Measurements from ENCODE around the gene MS4A10. TPM values are rescaled to one million over a fixed set of nuclear protein-coding genes. Genes with fewer than 3 reads are reported as not detected.

The MS4A10 gene
- polyA plus RNA-seq, 4 donors = 0.10 to 0.25 (median 0.16) TPM

GRCh38 chr11:60785806-60786361 is 751 bp downstream of the MS4A10 start:
- DNase-seq (ENCODE audit: low read depth in 4 of 4, low spot score in 2 of 4) = no peak

DNA sequence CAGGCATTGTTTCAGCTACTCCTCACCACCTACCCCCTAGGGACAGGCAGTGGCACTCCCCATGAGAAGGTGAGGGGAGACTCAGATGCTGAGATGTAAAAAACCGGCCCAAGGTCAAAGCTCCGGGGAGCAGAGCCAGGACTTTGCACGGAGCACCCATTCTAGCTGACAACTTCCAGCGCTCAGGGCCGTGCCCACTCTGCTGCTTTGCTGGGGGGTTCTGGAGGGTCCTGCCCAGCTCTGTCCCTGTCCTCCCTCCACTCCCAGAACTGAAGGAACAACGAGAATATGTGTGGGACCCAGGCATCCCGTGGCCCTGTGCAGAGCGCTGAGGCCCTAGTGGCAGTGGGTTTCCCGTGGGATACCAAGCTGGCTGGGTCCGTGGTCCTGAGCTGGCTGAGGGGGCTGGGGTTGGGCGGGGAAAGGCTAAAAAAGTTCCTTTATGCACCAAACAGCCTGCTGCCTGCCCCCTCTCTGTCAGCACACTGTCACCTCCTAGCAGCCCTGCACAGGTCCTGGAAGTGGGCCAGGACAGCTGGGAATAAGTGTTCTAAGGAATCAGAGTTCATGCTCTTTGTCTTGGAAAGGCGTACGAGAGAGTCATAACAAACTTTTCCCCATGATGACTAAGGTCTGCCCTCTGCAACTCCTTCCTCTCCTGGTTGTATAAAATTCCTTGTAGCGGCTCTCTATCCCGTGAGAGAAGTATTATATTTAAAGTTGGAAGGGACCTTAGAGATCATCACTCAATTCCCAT is 1.9 kb downstream of the MS4A10 start:
- DNase-seq (ENCODE audit: low read depth in 4 of 4, low spot score in 2 of 4) = no peak

DNA sequence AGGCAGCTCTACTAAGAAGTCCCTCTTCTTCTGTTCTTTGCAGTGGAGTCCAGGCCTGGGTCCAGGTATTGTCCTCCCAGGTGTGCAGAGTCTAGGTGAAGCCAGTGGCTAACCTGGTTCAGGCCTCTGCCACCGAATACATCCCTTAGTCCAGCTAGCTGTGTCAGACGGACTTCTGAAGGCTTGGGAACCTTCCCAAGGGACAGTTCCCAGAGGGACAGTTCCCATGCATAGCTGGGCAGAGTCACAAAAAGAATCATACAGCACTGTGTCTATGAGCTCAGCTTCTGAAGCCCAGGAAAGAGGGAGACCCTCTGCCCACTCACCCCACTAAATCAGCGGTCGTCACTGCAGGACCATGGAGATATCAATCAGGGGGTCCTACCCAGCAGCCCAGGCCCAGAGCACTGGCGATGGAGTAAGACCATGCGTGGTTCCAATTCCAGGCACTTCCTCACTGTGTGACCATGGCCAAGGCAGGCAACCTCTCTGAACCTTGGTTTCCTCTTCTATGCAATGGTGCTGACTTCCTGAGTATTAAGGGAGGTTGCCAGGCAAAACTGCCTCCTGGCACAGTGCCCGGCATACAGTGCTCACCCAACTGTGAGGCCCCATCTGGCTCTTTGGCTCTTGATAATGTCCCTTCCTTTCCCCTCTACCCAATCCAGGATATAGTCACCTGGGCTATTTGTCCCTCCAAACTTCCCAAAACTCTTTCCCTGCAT is 3.4 kb downstream of the MS4A10 start:
- DNase-seq (ENCODE audit: low read depth in 4 of 4, low spot score in 2 of 4) = no peak

DNA sequence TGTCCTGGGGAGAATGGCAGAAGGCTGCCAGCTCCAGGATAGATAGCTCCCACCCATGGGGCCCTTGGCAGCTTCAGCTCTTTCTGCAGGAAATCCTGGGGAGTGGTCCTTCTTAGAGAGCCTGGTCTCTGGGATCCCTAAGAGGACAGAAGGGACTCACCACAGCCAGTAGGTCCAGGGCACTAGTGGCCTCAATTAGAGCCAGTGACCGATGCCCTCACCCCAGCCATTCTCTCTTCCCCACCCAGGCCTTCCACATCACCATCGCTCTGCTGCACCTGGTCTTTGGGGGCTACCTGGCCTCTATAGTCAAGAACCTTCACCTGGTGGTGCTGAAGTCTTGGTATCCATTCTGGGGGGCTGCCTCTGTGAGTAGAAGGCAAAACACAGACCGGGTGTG is 5.6 kb downstream of the MS4A10 start:
- no peak for DNase-seq (ENCODE audit: low read depth in 4 of 4, low spot score in 2 of 4)

DNA sequence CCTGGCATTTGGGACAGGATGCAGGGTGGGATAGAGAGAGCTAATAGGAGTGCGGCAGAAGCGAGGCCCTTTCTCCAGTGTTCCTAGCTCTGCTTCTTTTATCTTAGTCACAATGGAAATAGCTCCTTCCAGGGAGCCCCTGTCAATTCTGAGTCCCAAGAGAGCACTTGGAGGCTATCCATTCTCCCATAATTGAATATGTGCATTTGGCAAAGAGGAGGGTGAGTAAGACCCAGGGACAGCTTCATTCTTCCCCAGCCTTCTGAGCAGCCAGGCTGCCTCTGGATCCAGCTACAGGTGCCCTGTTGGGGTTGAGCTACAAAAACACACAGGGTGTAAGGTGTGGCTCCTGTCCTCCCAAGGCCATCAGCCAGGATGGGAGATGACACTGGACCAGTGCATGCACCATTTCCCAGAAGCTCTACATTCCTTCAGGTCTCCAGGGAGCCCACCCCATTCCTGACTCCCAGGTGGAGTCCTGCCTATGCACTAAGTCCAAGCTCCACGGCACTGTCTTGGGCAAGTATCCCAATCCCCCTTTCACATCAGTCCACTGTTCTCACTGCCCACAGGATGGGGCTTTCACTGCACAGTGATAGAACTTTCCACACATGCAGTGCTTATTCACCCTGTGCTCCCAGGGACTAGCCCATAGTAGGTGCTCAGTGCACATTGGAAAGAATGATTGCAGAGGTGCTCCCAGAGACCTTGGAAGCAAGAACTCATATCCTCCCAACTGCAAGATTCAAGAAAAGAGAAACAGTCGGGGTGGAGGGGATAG is 6.2 kb downstream of the MS4A10 start:
- no peak for DNase-seq (ENCODE audit: low read depth in 4 of 4, low spot score in 2 of 4)

GRCh38 chr11:60792521-60792920 is 7.4 kb downstream of the MS4A10 start:
- no peak for DNase-seq (ENCODE audit: low read depth in 4 of 4, low spot score in 2 of 4)

- DNase-seq (ENCODE audit: low read depth in 4 of 4, low spot score in 2 of 4) = no peak
These were observed 10.2 kb downstream of the MS4A10 start for GRCh38 chr11:60795291-60795690.

GRCh38 chr11:60797846-60798630 is 12.9 kb downstream of the MS4A10 start:
- DNase-seq (ENCODE audit: low read depth in 4 of 4, low spot score in 2 of 4) = no peak

- no peak for DNase-seq (ENCODE audit: low read depth in 4 of 4, low spot score in 2 of 4)
These were observed 13.5 kb downstream of the MS4A10 start for GRCh38 chr11:60798631-60799030.

- DNase-seq (ENCODE audit: low read depth in 4 of 4, low spot score in 2 of 4) = no peak
These were observed 16.1 kb downstream of the MS4A10 start for GRCh38 chr11:60801194-60801593.

- no peak for DNase-seq (ENCODE audit: low read depth in 4 of 4, low spot score in 2 of 4)
These were observed 18.3 kb downstream of the MS4A10 start for GRCh38 chr11:60803273-60803936.

- DNase-seq (ENCODE audit: low read depth in 4 of 4, low spot score in 2 of 4) = no peak
These were observed 24.1 kb downstream of the MS4A10 start for GRCh38 chr11:60809249-60809648.

- DNase-seq (ENCODE audit: low read depth in 4 of 4, low spot score in 2 of 4) = no peak
These were observed 24.6 kb downstream of the MS4A10 start for GRCh38 chr11:60809691-60810090.

DNA sequence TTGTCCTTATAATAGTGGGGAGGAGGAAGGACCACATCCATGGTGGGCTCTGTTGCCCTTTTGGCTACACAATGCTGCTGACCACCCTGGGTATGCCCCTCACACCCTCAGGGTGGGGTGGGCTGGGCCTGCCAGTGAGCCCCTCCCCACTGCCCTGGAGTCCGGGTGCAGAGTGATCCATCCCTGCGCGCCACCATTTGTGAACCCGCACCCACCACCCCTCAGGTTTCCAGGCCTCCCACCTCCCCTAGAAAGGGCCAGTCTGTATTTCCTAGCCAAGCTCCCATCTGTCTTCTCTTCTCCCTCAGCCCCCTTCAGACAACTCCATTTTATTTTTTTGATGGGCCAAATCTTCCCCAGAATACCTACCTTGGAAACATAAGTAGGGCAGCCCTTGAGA is 25.0 kb downstream of the MS4A10 start:
- no peak for DNase-seq (ENCODE audit: low read depth in 4 of 4, low spot score in 2 of 4)

GRCh38 chr11:60810569-60810968 is 25.4 kb downstream of the MS4A10 start:
- no peak for DNase-seq (ENCODE audit: low read depth in 4 of 4, low spot score in 2 of 4)

GRCh38 chr11:60813324-60813723 is 28.2 kb downstream of the MS4A10 start:
- no peak for DNase-seq (ENCODE audit: low read depth in 4 of 4, low spot score in 2 of 4)

GRCh38 chr11:60814112-60814511 is 29.0 kb downstream of the MS4A10 start:
- DNase-seq (ENCODE audit: low read depth in 4 of 4, low spot score in 2 of 4) = no peak

DNA sequence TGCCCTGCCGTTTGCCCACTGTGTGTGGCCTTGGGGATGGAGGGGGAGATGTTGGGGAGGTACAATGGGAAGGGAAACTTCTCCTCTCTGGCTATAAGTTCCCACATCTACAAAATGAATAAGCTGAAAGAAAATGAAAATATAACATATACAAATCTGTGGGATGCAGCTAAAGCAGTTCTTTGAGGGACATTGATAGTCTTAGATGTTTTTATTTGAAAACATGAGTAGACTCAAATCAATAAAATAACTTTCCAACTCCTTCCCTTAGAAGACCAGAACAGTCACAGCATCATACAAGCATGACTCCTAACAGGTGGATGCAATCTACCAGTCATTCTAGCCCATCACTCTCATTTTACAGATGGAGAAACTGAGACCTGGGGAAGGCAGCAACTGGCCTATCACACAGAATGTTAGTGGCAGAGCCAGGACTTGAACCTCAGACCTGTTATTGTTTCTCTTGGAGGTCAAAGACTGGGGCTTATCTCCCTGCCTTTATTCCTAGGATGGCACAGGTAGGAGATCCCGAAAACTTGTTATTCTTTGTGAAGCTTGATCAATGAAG is 31.5 kb downstream of the MS4A10 start:
- no peak for DNase-seq (ENCODE audit: low read depth in 4 of 4, low spot score in 2 of 4)

- no peak for DNase-seq (ENCODE audit: low read depth in 4 of 4, low spot score in 2 of 4)
These were observed 32.9 kb downstream of the MS4A10 start for GRCh38 chr11:60818057-60818456.
